NOMO-1 treated with dmso at 0.1 percent for 144 hours (cell line): ENCODE results near the gene CBY1.

Source experiments
- DNase-seq: peaks from one replicate; lab custom pipeline; 2025; ENCODE audit not compliant: unreplicated experiment; lab: John Stamatoyannopoulos, UW

Gene CBY1

GRCh38 chr22:38721551-38721950 is 65.1 kb downstream of the CBY1 start:
- no peak for DNase-seq
